K562 (cell line): Measurements from ENCODE around the gene KIAA1614. TPM values are rescaled to one million over a fixed set of nuclear protein-coding genes. Genes with fewer than 3 reads are reported as not detected.

Source experiments
- CEBPG ChIP-seq, 3 experiments: fragments of 200-800 bp in 1 of 3; sonication (Bioruptor generic) in 1 of 3; sonication (generic) in 1 of 3; formaldehyde crosslinking in 1 of 3; IDR thresholded peaks in 2 of 3; conservative IDR thresholded peaks in 1 of 3; 2 replicates each; pipeline versions ENCODE4 v1.6.1 to v1.8.0; 2016 to 2022; ENCODE audit warnings: missing compliant biosample characterization in 2 of 3, missing genetic modification characterization in 2 of 3, mild to moderate bottlenecking in 1 of 3, missing genetic modification reagents in 1 of 3
- ETV5 ChIP-seq: sonication (generic); formaldehyde crosslinking; IDR thresholded peaks from 2 replicates; pipeline ENCODE4 v1.4.0; 2020; ENCODE audit warnings: low read depth, mild to moderate bottlenecking, missing genetic modification reagents
- GABPB1 ChIP-seq: sonication (generic); formaldehyde crosslinking; IDR thresholded peaks from 2 replicates; pipeline ENCODE4 v1.8.0; 2022; ENCODE audit warnings: mild to moderate bottlenecking, missing genetic modification reagents
- HINFP ChIP-seq: fragments of 450-650 bp; conservative IDR thresholded peaks from 2 replicates; pipeline ENCODE4 v1.6.1; 2016; ENCODE audit warnings: missing genetic modification characterization, low read depth, mild to moderate bottlenecking, control low read depth, missing compliant biosample characterization
- JUN ChIP-seq, 2 experiments: sonication (generic) in 1 of 2; formaldehyde crosslinking in 1 of 2; IDR thresholded peaks; 2 replicates each; pipeline versions ENCODE4 v1.6.1 to v1.8.0; 2012 to 2022; ENCODE audit warnings: borderline replicate concordance in 2 of 2, mild to moderate bottlenecking in 2 of 2, improper control_type of control experiment in 1 of 2, low read depth in 1 of 2, low read length in 1 of 2, missing genetic modification reagents in 1 of 2
- JUND ChIP-seq, 2 experiments: IDR thresholded peaks; 2 replicates in 1 of 2; 3 replicates in 1 of 2; pipeline ENCODE4 v1.6.1; 2011; ENCODE audit warnings: borderline replicate concordance in 2 of 2, low read depth in 2 of 2, low read length in 2 of 2, improper control_type of control experiment in 1 of 2, missing biosample characterization in 1 of 2, missing genetic modification characterization in 1 of 2, missing genetic modification reagents in 1 of 2
- KLF16 ChIP-seq: IDR thresholded peaks from 2 replicates; pipeline ENCODE4 v1.6.1; 2016; ENCODE audit warnings: antibody characterized with exemption
- LCOR ChIP-seq: sonication (generic); formaldehyde crosslinking; IDR thresholded peaks from 2 replicates; pipeline ENCODE4 v1.8.0; 2022; ENCODE audit warnings: mild to moderate bottlenecking, missing genetic modification reagents
- MAZ ChIP-seq, 2 experiments: fragments of 450-650 bp in 1 of 2; sonication (generic) in 1 of 2; formaldehyde crosslinking; IDR thresholded peaks in 1 of 2; conservative IDR thresholded peaks in 1 of 2; 2 replicates each; pipeline versions ENCODE4 v1.4.0 to v1.5.0; 2020; ENCODE audit warnings: mild to moderate bottlenecking in 1 of 2, missing genetic modification reagents in 1 of 2
- MECOM ChIP-seq: fragments of 250-450 bp; sonication (Bioruptor Pico); IDR thresholded peaks from 2 replicates; pipeline ENCODE4 v1.8.0; 2022; ENCODE audit warnings: inconsistent platforms
- NFATC3 ChIP-seq: fragments of 450-650 bp; IDR thresholded peaks from 2 replicates; pipeline ENCODE4 v1.6.1; 2017; ENCODE audit warnings: mild to moderate bottlenecking
- RAD21 ChIP-seq, 2 experiments: fragments of 250-450 bp in 1 of 2; fragments of 450-650 bp in 1 of 2; sonication (Bioruptor Pico) in 1 of 2; formaldehyde crosslinking in 1 of 2; IDR thresholded peaks in 1 of 2; conservative IDR thresholded peaks in 1 of 2; 2 replicates each; pipeline versions ENCODE4 v1.4.0 to v1.8.0; 2020 to 2022; ENCODE audit warnings: mild to moderate bottlenecking in 2 of 2, moderate library complexity in 1 of 2
- TEAD4 ChIP-seq, 2 experiments: sonication (generic) in 1 of 2; formaldehyde crosslinking in 1 of 2; IDR thresholded peaks; 2 replicates each; pipeline versions ENCODE4 v1.6.1 to v1.8.0; 2012 to 2022; ENCODE audit warnings: borderline replicate concordance in 1 of 2, inconsistent platforms in 1 of 2, low read length in 1 of 2, mild to moderate bottlenecking in 1 of 2, missing genetic modification reagents in 1 of 2
- polyA plus RNA-seq, 8 experiments: library from polyadenylated mRNA; depleted of rRNA in 4 of 8; stranded (reverse) in 5 of 8; unstranded in 3 of 8; fragments of >200 nt; fragmentation: Nextera tagmentation in 2 of 8; fragmentation: Illumina TruSeq in 1 of 8; extraction: Ambion mirVana in 2 of 8; extraction: Trizol in 1 of 8; gene quantifications; 2 replicates each; pipeline versions ENCODE4 v1.2.1 to v1.2.3, GENCODE V29; 2011 to 2014; ENCODE audit warnings: inconsistent platforms in 1 of 8, missing spikeins in 1 of 8
- total RNA-seq, 7 experiments: library from RNA; depleted of rRNA in 6 of 7; stranded (reverse); fragments of >200 nt in 6 of 7; fragmentation: Illumina TruSeq in 2 of 7; extraction: Trizol in 2 of 7; gene quantifications; 2 replicates each; pipeline versions ENCODE4 v1.2.1 to v1.2.3, GENCODE V29; 2011 to 2021; ENCODE audit warnings: low replicate concordance in 1 of 7
- TF ChIP-seq, protein P1 (sequence below): fragments of 450-650 bp; formaldehyde crosslinking; IDR thresholded peaks from 2 replicates; pipeline ENCODE4 v1.4.0; 2020; ENCODE audit warnings: mild to moderate bottlenecking, moderate library complexity
- TF ChIP-seq, protein P2 (sequence below): fragments of 450-650 bp; formaldehyde crosslinking; IDR thresholded peaks from 2 replicates; pipeline ENCODE4 v1.4.0; 2022; ENCODE audit warnings: mild to moderate bottlenecking, moderate library complexity

The KIAA1614 gene
- total and polyA plus RNA-seq, 9 of the 15 experiments (the other 6 are each of a cell fraction or from before 2014, with no cell fraction given): 0.01 to 1.1 (median 0.15) TPM; not detected in 1

DNA sequence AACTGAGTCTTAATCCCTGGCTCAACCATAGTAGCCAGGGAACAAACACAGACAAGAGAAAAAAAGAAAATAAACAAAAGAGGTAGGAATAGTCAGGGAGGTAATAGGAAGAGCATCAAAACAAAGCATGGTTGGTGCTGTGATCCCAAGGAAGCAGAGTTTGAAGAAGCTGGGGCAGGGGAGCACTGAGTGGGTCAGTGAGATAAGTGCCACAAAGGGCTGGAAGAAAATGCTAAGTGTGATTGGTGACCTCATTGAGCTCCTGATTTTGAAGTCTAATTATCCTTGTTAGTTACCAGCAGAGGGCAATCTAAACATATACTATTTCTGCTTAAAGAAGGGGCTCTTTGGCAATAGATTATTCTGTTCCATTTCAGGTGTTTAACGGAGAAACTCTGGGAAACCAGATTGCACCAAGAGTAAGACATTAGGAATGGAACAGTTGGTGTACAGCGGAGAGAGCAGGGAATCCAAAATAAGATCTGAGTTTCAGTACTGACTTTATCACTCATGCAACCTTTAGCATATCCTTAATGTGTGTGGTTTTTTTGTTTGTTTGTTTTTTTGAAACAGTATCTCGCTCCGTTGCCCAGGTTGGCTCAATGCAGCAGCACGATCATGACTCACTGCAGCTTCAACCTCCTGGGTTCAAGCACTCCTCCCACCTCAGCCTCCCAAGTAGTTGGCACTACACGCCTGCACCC lies 30.7 kb upstream of the KIAA1614 start (continued):
- TF ChIP-seq LCOR (CRISPR knock-in tag) (0 out of 2 replicates have a peak, but pooled peaks have one; percentile 28), NFATC3 (no peak), CEBPG (CRISPR knock-in tag; IDR thresholded peaks at IDR 0.05) (no peak), CEBPG (tag; conservative IDR thresholded peaks at IDR 0.05 in 1 of 2, IDR thresholded peaks at IDR 0.05 in 1 of 2) (peak in 1 of 2 experiments; percentile 27; a peak in 1 of 4 replicates), MECOM (no peak), MAZ (CRISPR knock-in tag; conservative IDR thresholded peaks at IDR 0.05 in 1 of 2, IDR thresholded peaks at IDR 0.05 in 1 of 2) (0 out of 4 replicates have a peak, but pooled peaks of 1 of the 2 experiments have one; percentile 21), ETV5 (CRISPR knock-in tag) (no peak), GABPB1 (0 out of 2 replicates have a peak, but pooled peaks have one; percentile 26), JUN (IDR thresholded peaks at IDR 0.05; ENCODE audit: borderline replicate concordance, low read depth, low read length) (0 out of 2 replicates have a peak, but pooled peaks have one; percentile 47), JUN (CRISPR knock-in tag; IDR thresholded peaks at IDR 0.05; ENCODE audit: borderline replicate concordance) (no peak), HINFP (no peak), TEAD4 (IDR thresholded peaks at IDR 0.05; ENCODE audit: low read length) (peak; percentile 47; the same call in 1 of the 2 replicates), TEAD4 (CRISPR knock-in tag; IDR thresholded peaks at IDR 0.05; ENCODE audit: borderline replicate concordance) (no peak), RAD21 (CRISPR knock-in tag; conservative IDR thresholded peaks at IDR 0.05 in 1 of 2, IDR thresholded peaks at IDR 0.05 in 1 of 2) (peak; percentile 85 to 91), JUND (IDR thresholded peaks at IDR 0.05; ENCODE audit: borderline replicate concordance, low read depth, low read length) (peak; percentile 77), JUND (tag; IDR thresholded peaks at IDR 0.05; ENCODE audit: borderline replicate concordance, low read depth, low read length) (peak; percentile 93), KLF16 (0 out of 2 replicates have a peak, but pooled peaks have one; percentile 3)
- TF ChIP-seq, protein P1, sequence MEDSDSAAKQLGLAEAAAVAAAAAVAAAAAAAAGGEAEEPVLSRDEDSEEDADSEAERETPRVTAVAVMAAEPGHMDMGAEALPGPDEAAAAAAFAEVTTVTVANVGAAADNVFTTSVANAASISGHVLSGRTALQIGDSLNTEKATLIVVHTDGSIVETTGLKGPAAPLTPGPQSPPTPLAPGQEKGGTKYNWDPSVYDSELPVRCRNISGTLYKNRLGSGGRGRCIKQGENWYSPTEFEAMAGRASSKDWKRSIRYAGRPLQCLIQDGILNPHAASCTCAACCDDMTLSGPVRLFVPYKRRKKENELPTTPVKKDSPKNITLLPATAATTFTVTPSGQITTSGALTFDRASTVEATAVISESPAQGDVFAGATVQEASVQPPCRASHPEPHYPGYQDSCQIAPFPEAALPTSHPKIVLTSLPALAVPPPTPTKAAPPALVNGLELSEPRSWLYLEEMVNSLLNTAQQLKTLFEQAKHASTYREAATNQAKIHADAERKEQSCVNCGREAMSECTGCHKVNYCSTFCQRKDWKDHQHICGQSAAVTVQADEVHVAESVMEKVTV (CRISPR knock-in tag): peak; percentile 75
- TF ChIP-seq, protein P2, sequence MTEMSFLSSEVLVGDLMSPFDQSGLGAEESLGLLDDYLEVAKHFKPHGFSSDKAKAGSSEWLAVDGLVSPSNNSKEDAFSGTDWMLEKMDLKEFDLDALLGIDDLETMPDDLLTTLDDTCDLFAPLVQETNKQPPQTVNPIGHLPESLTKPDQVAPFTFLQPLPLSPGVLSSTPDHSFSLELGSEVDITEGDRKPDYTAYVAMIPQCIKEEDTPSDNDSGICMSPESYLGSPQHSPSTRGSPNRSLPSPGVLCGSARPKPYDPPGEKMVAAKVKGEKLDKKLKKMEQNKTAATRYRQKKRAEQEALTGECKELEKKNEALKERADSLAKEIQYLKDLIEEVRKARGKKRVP: no peak
